ENCODE data around the gene MORN4.
A peak's percentile ranks its signal among the peaks of the same experiment; 100 is the strongest.
"Not testable (repeated sequence)": the region's sequence is repeated elsewhere in the genome, so short reads cannot be mapped to it uniquely, and the experiment has no call there.

Gene MORN4

DNA sequence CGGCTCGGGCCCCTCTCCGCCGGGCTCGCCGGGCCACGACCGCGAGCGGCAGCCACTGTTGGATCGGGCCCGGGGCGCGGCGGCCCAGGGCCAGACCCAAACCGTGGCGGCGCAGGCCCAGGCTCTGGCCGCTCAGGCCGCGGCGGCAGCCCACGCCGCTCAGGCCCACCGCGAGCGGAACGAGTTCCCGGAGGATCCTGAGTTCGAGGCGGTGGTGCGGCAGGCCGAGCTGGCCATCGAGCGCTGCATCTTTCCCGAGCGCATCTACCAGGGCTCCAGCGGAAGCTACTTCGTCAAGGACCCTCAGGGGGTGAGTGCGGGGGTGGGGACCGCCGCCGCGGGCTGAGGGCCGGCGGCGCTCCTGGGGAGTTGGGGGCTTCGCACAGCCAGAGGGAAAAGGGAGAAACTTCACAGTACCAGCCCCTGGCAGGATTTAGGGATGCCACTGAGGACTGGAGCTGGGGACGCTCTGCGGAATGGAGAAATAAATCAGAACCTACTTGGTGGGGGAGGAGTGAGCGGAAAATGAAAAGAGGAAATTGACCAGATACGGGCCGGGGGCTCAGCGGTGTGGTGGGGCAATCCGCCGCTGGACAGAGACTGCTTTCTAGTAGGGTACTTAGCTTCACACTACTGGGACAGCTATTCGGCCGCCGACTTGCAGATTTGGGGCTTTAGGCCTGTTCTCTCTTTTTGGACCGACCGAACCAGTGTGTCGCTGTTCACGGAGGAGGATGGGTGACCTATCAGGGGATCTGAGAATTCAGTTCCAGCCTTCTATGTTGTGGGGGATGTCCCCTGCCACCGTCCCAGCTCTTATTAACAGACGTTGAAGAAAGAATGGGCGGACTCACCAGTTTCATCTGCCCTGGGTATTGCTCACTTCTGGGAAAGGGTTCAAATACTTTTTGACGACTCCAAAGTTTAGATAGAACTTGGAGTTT, 7.8 kb upstream of the MORN4 start:
- peak; percentile 62 for DNase-seq (ENCODE audit: low spot score)

DNA sequence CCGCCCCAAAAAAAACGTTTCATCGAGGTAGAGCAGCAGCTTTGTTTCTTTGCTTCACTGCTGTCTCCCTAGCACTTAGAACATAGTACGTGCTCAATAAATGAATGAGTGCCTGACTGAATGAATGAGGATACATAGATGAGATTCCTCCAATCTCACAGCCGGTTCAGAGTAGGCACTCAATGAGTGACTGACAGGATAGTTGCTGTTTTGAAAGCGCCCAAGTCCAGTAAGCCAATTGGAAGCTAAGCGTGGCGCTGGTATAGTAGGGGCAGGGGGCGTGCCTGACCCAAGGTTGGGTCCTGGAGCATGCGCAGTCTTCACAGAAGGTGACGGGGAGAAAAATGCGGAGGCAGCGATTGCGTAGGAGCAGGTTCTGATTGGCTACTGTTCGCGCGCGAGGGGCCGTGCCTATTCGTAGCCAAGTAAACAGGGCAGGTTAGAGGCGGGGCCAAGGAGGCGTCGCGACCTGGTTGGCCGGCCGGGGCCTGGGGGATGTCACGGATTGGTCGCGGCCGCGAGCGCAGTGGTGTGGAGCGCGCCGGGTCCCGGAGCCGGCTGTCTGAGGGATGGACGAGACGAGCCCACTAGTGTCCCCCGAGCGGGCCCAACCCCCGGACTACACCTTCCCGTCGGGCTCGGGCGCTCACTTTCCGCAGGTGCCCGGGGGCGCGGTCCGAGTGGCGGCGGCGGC, 7.0 kb upstream of the MORN4 start, which contains the start of gene PI4K2A:
TSS of gene PI4K2A (plus strand) at position 498 of the 694 bp plus-strand sequence. CDS start at position 570, 72 bp downstream.
- peak; percentile 99 for DNase-seq (ENCODE audit: low spot score)

DNA sequence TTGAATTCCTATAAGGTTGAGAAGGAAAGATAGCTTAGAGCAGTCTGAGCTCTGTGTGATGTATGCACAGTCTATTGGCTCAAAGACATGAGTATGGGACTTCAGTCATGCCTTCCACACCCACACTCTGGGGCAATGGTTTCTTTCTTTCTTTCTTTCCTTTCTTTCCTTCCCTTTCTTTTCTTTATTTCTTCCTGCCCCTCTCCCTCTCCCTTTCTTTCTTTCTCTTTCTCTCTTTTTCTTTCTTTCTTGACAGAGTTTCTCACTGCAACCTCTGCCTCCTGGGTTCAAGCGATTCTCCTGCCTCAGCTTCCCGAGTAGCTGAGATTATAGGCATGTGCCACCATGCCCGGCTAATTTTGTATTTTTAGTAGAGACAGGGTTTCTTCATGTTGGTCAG, 5.8 kb upstream of the MORN4 start:
- not testable (repeated sequence) for DNase-seq (ENCODE audit: low spot score)

DNA sequence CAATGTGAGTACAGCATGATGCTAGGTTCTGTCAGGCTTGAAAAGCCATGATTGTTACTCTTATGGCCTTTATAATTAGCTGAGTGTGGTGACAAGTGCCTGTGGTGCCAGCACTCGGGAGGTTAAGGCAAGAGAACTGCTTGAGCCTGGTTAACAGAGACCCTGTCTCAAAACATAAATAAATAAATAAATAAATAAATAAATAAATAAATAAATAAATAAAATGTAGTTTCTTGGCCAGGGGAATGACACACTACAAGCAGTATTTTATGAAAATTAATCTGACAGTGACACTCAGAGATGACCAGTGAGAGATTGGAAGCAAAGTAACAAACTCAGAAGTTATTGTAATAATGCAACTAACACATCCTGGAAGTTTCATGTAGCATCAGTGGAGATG, 2.3 kb upstream of the MORN4 start:
- DNase-seq (ENCODE audit: low spot score), result no peak

DNA sequence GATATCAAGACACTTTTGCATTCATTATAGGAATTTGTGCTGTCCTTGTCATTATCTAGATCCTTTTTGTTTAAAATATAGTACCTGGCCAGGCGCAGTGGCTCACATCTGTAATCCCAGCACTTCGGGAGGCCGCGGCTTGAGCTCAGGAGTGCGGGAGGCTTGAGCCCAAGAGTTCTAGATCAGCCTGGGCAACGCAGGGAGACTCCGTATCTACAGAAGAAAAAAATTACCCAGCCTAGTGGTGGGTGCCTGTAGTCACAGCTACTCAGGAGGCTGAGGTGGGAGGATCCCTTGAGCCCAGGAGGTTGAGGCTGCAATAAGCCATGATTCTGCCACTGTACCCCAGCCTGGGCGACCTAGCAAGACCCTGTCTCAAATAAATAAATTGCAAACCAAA, 621 bp upstream of the MORN4 start:
- no peak for DNase-seq (ENCODE audit: low spot score)

DNA sequence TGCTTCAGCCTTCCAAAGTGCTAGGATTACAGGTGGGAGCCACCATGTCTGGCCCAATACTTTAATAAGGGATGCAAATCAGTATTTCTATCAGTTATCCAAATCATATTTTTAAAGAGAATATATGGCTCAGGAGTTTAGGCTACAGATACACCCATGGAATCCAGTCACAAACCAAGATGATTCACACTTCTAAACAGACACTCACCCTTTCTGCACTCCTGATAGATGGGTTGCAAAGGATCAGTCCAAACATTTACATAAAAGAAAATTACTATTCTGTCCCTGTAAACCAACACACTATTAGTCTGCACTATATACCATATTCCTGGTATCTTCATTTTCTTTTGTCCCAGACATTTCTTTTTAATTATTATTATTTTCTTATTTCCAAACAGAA, 2.2 kb downstream of the MORN4 start:
- no peak for DNase-seq (ENCODE audit: low spot score)

DNA sequence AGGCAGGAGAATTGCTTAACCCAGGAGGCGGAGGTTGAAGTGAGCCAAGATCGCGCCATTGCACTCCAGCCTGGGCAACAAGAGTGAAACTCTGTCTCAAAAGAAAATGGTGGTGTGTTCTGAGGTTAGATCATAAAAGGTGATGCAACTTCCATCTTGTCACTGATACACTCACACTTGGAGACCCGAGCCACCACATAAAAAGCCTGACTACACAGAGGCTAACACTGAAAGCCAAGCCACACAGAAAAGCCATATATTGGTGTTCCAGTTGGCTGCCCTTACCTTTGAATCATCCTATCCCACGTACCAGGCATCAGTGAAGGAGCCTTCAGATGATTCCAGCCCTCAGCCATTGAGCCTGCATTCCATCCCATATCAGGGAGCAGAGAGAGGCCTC, 4.0 kb downstream of the MORN4 start:
- no peak for DNase-seq (ENCODE audit: low spot score)

DNA sequence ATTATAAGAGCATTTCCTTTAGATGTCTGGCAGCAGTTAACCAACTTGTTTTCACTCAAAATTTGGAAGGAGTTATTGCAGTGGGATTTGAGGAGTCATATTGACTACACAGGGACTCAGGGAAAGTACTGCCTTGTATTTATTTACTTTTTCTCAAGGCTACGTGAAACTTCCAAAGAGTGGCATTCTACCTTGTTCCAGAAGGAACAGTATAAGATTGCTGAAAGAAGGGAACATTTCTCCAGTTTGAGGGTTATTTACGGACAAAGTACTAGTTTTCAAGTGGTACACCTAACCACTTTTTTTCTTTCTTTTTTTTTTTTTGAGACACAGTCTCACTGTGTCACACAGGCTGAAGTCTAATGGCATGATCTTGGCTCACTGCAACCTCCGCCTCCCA, 5.1 kb downstream of the MORN4 start:
- DNase-seq (ENCODE audit: low spot score), result no peak

DNA sequence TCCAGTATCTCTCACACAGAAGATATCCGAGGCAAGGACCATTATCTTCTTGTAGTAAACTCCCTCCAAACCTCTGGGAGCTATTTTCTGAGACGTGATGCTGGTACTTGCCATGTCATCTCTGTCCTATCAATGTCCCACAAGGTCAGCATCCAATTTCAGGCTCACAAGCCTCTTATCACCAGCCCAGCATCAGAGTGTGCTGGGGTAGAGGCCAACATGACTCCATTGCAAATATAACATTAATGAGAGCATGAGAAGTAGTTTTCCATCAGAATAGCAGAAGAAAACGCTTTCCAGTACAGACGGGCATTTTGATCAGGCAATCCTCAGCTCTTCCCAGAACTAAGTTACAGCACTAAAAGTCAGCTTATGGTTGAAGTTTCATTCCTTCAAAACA, 5.6 kb downstream of the MORN4 start:
- DNase-seq (ENCODE audit: low spot score), result no peak

DNA sequence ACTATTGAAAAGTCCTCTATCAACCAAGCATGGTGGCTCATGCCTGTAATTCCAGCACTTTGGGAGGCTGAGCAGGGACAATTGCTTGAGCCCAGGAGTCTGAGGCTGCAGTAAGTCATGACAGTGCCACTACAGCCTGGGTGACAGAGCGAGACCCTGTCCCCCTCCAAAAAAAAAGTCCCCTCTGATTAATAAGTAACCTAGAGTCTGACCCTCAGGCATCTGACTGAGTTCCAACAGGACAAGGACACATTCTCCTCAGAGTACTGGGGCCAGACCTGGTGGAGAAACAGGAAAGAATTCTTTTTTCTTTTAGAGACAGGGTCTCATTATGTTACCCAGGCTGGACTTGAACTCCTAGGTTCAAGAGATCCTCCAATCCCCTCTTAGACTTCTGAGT, 10.0 kb downstream of the MORN4 start:
- no peak for DNase-seq (ENCODE audit: low spot score)

DNA sequence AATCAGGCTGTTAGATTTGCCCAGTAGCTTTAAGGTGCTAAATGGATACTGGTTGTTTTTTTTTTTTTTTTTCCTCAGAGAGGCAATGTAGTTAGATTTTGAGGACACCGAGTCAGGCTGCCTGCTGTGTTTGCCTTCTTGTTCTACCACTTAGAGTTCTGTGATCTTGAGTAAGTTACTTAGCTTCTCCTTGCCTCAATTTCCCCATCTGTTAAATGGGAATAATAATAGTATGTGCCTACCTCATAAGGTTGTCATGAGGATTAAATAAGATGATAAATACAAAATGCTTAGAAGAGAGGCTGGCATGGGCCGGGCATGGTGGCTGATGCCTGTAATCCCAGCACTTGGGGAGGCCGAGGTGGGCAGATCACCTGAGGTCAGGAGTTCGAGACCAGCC, 14.6 kb downstream of the MORN4 start:
- DNase-seq (ENCODE audit: low spot score), result no peak

DNA sequence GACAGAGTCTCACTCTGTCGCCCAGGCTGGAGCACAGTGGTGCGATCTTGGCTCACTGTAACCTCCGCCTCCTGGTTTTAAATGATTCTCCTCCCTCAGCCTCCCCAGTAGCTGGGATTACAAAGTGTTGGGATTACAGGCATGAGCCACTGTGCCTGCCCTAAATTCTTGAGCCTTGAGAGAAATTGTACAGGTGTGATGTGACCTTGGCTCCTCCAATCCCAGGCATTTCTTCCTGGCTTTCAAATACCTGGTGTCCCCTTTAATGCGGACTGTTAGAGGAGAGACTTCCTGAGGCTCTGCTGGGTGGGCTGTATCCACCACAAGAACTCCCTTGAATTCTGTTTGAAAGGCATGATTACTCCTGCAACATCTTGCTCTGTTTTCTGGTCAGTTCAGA, 15.0 kb downstream of the MORN4 start:
- no peak for DNase-seq (ENCODE audit: low spot score)

DNA sequence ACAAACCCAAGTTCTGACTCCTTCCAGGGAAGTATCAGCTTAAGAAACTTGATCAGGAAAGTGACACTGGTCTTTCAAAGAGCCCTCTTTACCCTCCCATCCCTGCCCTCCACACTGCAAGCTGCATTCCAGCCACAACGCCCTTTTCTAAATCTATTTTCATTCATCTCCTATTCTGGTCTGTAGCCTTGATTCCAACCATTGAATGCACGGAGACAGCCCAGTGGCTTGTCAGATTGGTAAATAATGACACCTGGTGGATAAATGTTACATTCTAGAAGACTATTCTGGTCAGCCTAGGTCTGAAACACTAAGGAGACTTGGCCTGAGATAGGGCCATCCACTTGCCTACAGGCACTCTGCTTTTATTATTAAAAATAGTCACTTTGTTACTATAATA, 20.9 kb downstream of the MORN4 start:
- peak; percentile 67 for DNase-seq (ENCODE audit: low spot score)

DNA sequence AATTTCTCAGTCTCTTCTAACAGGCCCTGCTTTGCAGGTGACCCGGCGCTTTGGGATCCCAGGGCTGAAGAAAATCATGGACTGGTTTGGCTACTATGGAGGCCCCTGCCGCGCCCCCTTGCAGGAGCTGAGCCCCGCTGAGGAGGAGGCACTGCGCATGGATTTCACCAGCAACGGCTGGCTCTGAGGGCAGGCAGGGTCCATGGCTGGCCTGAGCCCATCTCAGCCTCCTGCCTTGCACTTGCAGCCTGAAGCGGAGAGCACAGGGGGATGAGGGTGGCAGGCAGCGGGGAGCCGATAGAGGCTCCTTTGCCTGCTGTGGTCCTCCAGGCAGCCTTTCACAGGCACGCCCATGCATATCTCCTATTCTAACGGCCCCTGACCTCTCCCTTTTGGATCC, 21.8 kb downstream of the MORN4 start:
- DNase-seq (ENCODE audit: low spot score), result no peak

DNA sequence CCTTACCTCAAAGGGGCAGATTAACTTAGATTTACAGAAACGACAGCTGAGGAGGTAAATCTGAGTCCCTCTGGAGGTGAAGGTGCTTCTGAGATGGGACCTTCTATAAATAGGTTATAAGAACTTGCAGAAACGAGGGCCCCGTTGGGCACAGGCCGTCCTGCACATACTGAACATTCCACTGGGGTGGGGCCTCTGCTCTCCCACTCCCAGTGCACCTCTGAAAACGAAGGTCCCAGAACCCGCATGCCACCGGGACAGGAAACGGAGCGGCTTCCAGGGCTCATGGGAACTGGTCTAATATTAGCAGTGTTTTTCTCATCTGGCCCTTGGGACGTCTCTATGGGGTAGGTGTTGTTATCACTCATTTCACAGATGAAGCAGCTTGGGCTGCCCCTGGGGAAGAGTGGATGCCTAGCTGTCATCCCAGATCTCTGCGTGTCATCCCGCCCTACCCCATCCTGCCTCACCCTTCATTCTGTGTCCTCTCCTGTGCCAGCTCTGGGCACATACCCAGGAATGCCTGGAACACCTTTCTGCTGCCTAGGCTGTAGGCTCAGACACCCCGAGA, 24.2 kb downstream of the MORN4 start:
- DNase-seq (ENCODE audit: low spot score), result no peak

DNA sequence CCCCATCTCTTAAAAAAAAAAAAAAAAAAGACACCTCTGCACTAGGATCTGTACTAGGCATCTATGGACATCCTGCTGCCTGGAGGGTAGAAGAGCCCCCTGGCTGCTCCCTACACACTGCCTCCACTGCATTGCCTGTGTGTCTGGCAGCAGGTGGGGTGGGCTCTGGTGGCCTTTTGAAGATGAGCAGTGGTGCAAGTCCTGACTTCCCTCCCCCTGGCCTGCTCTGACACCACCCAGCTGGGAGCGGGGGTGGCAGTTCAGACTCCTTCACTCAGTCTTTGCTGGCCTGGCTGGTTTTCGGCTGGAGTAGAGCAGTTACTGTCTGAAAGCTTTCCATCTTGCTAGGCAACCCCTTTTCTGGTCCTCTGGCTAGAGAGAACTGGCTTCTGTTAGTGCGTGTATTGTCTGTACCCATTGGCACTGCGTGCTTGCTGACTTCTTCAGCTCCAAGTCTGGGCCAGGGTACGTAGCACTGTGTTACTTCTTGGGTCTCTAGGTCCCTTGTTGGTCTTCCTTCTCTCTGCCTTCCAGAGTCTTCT, 26.1 kb downstream of the MORN4 start:
- DNase-seq (ENCODE audit: low spot score), result no peak

DNA sequence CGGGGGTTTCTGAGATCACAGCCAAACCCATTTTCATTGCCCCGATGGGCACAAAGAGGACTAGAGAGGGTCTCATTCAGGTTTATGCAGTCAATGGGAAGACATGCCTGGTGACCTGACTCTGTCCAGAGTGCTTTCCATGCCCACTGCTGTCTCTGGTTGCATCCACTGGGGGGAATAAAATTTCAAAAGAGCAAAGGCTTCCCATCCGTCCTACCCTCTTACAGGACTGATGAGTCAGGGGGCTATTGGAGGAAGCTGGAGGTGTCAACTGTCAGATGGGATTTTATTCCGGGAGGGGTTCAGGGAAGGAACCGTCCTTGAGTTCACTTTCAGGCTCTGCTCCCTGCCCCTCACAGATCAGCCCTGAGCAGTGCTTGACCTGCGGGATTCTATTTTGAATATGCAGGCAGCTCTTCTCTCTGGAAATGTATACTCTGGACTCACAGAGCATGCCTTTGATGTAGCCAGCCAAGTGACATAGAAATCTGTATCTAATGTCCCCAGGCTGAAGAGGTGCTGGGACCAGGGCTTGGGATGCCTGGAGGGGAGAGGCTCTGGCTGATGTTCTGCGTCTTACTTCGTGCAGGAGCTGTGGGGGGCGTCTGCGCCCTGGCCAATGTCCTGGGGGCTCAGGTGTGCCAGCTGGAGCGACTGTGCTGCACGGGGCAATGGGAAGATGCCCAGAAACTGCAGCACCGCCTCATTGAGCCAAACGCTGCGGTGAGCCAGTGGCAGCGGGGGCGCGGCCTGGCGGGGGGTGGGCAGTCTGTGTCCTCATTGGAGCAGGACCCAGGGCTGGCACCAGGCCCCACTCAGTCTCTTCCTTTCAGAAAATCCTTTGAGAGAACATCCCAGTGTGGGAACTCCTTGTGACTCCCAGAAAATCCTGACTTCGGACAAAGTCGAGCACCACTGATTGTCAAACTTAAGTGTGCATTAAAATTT, 31.8 kb downstream of the MORN4 start:
- DNase-seq (ENCODE audit: low spot score), result no peak

DNA sequence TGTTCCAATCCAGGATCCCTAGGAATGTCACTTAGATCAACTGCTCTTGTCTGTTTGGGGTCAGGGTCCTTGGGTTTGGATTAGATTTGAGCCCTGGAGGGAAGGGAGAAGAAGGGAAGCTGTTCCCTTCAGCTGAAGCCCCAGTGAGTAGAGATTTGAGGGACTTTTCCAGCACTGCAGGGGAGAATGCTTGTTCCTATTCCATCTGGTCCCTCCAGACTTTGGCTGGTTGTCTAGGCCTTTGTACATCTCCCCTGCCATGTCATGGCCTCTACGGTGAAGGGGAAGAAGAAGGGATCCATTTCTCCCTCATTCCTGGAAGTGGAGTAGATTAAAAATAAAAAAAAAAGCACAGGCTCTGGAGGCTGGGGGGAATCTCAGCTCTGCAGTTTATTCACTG, 32.7 kb downstream of the MORN4 start:
- DNase-seq (ENCODE audit: low spot score), result no peak

DNA sequence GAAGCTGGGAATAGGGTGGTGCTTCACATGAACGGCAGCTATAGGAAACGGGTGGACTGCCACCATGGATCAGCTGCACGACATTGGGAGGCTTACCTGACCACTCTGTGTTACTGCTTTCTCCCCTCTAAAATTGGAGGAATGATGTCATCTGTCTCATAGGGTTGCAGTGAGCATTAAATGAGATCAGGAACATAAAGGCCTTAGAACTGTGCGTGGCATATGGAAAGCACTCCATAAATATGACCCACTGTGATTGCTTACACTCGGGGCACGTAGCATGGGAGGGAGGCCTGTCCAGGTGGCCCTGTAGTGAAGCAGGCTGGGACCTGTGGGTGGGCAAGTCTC, 34.1 kb downstream of the MORN4 start:
- no peak for DNase-seq (ENCODE audit: low spot score)

DNA sequence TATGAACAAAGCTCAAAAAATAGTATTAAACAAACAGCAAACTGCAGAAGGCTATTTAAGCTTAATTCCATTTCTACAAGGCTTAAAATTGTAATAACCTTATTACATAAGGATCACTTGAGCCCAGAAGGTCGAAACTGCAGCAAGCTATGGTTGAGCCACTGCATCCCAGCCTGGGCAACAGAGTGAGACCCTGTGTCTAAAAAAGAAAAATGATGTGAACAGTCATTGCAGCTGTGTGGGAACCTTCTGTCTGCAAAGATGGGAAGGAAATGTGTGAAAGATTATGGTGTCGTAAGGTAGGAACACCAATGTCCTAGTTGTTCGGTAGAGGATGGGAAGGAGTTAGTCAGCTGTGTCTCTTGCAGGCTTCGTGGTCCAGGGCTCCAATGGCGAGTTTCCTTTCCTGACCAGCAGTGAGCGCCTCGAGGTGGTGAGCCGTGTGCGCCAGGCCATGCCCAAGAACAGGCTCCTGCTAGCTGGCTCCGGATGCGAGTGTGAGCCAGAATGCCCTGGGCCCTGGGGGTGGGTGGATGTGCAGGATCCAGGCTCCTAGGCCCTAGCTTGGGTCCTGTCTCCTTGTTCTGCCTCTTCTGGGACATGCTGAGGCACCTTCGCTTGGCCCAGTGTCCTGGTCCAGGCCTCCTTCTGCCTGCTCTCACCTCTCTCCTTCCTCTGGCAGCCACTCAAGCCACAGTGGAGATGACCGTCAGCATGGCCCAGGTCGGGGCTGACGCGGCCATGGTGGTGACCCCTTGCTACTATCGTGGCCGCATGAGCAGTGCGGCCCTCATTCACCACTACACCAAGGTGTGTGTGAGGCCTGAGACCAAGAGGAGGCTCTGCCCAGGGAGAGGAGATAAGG, 34.7 kb downstream of the MORN4 start:
- DNase-seq (ENCODE audit: low spot score), result no peak

DNA sequence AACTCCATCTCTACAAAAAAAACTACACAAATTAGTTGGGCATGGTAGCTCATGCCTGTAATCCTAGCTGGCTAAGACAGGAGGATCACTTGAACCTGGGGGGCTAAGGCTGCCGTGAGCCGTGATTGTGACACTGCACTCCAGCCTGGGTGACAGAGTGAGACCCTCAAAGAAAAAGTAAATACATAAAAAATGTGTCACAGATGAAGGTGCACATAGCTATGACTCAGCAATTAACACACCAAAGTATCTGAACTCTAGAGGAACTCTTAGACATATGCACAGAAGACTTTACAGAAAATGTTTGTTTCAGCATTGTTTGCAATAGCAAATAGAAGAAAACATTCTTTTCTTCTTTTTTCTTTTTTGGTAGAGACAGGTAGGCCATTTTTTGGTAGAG, 35.5 kb downstream of the MORN4 start:
- DNase-seq (ENCODE audit: low spot score), result no peak
